ENCODE measurements around the gene KIF26A. TPM values are rescaled to one million over a fixed set of nuclear protein-coding genes. Genes with fewer than 3 reads are reported as not detected.

KIF26A gene
- total RNA-seq, 1 donor, result not detected

GRCh38 chr14:104116288-104116755, 22.1 kb upstream of the KIF26A start:
- no peaks in the 10 kb centered on the region for H3K4me1 ChIP-seq (ENCODE audit: insufficient read depth, low read length)
- H3K79me2 ChIP-seq (ENCODE audit: insufficient read depth, low read length), result no peaks in the 10 kb centered on the region
- H3K4me3 ChIP-seq (ENCODE audit: insufficient read depth, low read length), result peak overlapping the region; percentile 19
- no peak overlapping the region for H2AFZ ChIP-seq (ENCODE audit: low read length)
- H3K27me3 ChIP-seq (ENCODE audit: insufficient read depth, low read length), result peaks cover 8% of the 10 kb centered on the region
- H3K36me3 ChIP-seq (ENCODE audit: insufficient read depth, low read length), result no peaks in the 10 kb centered on the region
- TF ChIP-seq CTCF (IDR thresholded peaks at IDR 0.05; ENCODE audit: extremely low read depth, low read depth, low read length), result no peak
- H3K4me2 ChIP-seq (ENCODE audit: insufficient read depth, low read length), result peak overlapping the region; percentile 6
- peak; percentile 74 for DNase-seq (ENCODE audit: insufficient read length, low spot score, missing footprints)
- no peaks in the 10 kb centered on the region for H3K9me3 ChIP-seq (ENCODE audit: low read depth, low read length)
- H4K20me1 ChIP-seq (ENCODE audit: insufficient read depth, low read length), result no peaks in the 10 kb centered on the region
- no peak overlapping the region for H3K27ac ChIP-seq (ENCODE audit: low read depth, low read length)

GRCh38 chr14:104116756-104117340, 21.5 kb upstream of the KIF26A start:
- Histone ChIP-seq H3K4me1 (ENCODE audit: insufficient read depth, low read length) (no peaks in the 10 kb centered on the region), H3K27me3 (ENCODE audit: insufficient read depth, low read length) (peaks cover 8% of the 10 kb centered on the region), H3K4me3 (ENCODE audit: insufficient read depth, low read length) (peak overlapping the region; percentile 19), H3K36me3 (ENCODE audit: insufficient read depth, low read length) (no peaks in the 10 kb centered on the region), H4K20me1 (ENCODE audit: insufficient read depth, low read length) (no peaks in the 10 kb centered on the region), H3K79me2 (ENCODE audit: insufficient read depth, low read length) (no peaks in the 10 kb centered on the region), H3K4me2 (ENCODE audit: insufficient read depth, low read length) (peak overlapping the region; percentile 6), H2AFZ (ENCODE audit: low read length) (no peak overlapping the region), H3K27ac (ENCODE audit: low read depth, low read length) (no peak overlapping the region), H3K9me3 (ENCODE audit: low read depth, low read length) (no peaks in the 10 kb centered on the region)
- DNase-seq (ENCODE audit: insufficient read length, low spot score, missing footprints), result peak; percentile 83
- TF ChIP-seq CTCF (IDR thresholded peaks at IDR 0.05; ENCODE audit: extremely low read depth, low read depth, low read length), result no peak

- Histone ChIP-seq H3K4me2 (ENCODE audit: insufficient read depth, low read length) (no peak overlapping the region), H3K9me3 (ENCODE audit: low read depth, low read length) (no peaks in the 10 kb centered on the region)
- no peak for TF ChIP-seq CTCF (IDR thresholded peaks at IDR 0.05; ENCODE audit: extremely low read depth, low read depth, low read length)
These were observed 20.9 kb upstream of the KIF26A start for GRCh38 chr14:104117341-104118005.

More at GRCh38 chr14:104117341-104118005, 20.9 kb upstream of the KIF26A start:
- no peaks in the 10 kb centered on the region for H3K4me1 ChIP-seq (ENCODE audit: insufficient read depth, low read length)
- peak; percentile 54 for DNase-seq (ENCODE audit: insufficient read length, low spot score, missing footprints)
- peaks cover 8% of the 10 kb centered on the region for H3K27me3 ChIP-seq (ENCODE audit: insufficient read depth, low read length)
- no peak overlapping the region for H2AFZ ChIP-seq (ENCODE audit: low read length)
- no peak overlapping the region for H3K27ac ChIP-seq (ENCODE audit: low read depth, low read length)
- no peaks in the 10 kb centered on the region for H4K20me1 ChIP-seq (ENCODE audit: insufficient read depth, low read length)
- no peak overlapping the region for H3K4me3 ChIP-seq (ENCODE audit: insufficient read depth, low read length)
- H3K36me3 ChIP-seq (ENCODE audit: insufficient read depth, low read length), result no peaks in the 10 kb centered on the region
- H3K79me2 ChIP-seq (ENCODE audit: insufficient read depth, low read length), result no peaks in the 10 kb centered on the region
